Tibial artery (tissue), 4 donors: ENCODE measurements around the gene SLC40A1.

Experiments
- DNase-seq, 2 donors: peaks; one replicate each; pipeline ENCODE4 v3.0.0-alpha.2; 2019
- H3K27ac ChIP-seq, 2 donors: fragments of 200-600 bp; sonication (generic) in 1 of 2; 1 replicate in 1 of 2; 2 replicates in 1 of 2; pipeline ENCODE4 v1.5.1; 2018 to 2019; ENCODE audit warnings: mild to moderate bottlenecking in 1 of 2
- H3K27me3 ChIP-seq, 2 donors: fragments of 200-600 bp; sonication (generic) in 1 of 2; one replicate each; pipeline versions ENCODE4 v1.5.1 to v1.6.0; 2016 to 2019
- H3K36me3 ChIP-seq, 3 donors: fragments of 200-600 bp; sonication (generic) in 2 of 3; one replicate each; pipeline ENCODE4 v1.5.1; 2016 to 2019; ENCODE audit warnings: mild to moderate bottlenecking in 2 of 3
- H3K4me1 ChIP-seq, 4 donors: fragments of 200-600 bp; sonication (generic) in 2 of 4; 1 replicate in 3 of 4; 2 replicates in 1 of 4; pipeline ENCODE4 v1.5.1; 2016 to 2019
- H3K4me3 ChIP-seq, 2 donors: fragments of 200-600 bp; sonication (generic) in 1 of 2; 1 replicate in 1 of 2; 2 replicates in 1 of 2; pipeline ENCODE4 v1.5.1; 2018 to 2019; ENCODE audit warnings: mild to moderate bottlenecking in 2 of 2
- H3K9me3 ChIP-seq, 3 donors: fragments of 200-600 bp; sonication (generic) in 1 of 3; one replicate each; pipeline ENCODE4 v1.5.1; 2016 to 2019
- CTCF ChIP-seq, 2 experiments: fragments of 200-600 bp in 1 of 2; fragments of 450-650 bp in 1 of 2; IDR thresholded peaks; one replicate each; pipeline ENCODE4 v1.5.1; 2017 to 2019; ENCODE audit warnings: antibody characterized with exemption in 2 of 2, mild to moderate bottlenecking in 1 of 2, moderate library complexity in 1 of 2
- intact Hi-C: fragments of 100-400 bp; cut with DNase I; formaldehyde crosslinking; loops from one replicate; pipeline ENCODE4 v1.15.0; 2023; ENCODE audit warnings: low total_unique reads

The SLC40A1 gene

GRCh38 chr2:189580658-189581353 lies at the start of gene SLC40A1:
Gene SLC40A1 (minus strand): TSS chr2:189580786. CDS start chr2:189580460, 326 bp downstream.
- H3K27me3 ChIP-seq = no peaks in the 10 kb centered on the region
- intact Hi-C loops = no loop called here

GRCh38 chr2:189629531-189630453 lies 49.2 kb upstream of the SLC40A1 start:
- no peaks in the 10 kb centered on the region for H3K27me3 ChIP-seq
- TF ChIP-seq CTCF (IDR thresholded peaks at IDR 0.05) = no peak
- no peaks in the 10 kb centered on the region for H3K9me3 ChIP-seq
- H3K36me3 ChIP-seq = no peaks in the 10 kb centered on the region
- intact Hi-C loops = no loop called here
- no peak overlapping the region for H3K27ac ChIP-seq
- H3K4me1 ChIP-seq = peaks cover 0 to 13% (median 0%) of the 10 kb centered on the region in 4 donors
- H3K4me3 ChIP-seq = no peak overlapping the region
- DNase-seq = no peak

More at GRCh38 chr2:189580658-189581353, at the start of gene SLC40A1:
- Histone ChIP-seq H3K4me3 (peak within 1 kb of the TSS; percentile 62 to 68), H3K36me3 (no peaks in the 10 kb centered on the region), H3K4me1 (peaks cover 0 to 46% (median 20%) of the 10 kb centered on the region in 4 donors), H3K9me3 (no peaks in the 10 kb centered on the region), H3K27ac (peak within 1 kb of the TSS; percentile 90 to 96)
- DNase-seq = peak; percentile 73 to 93
- peak in 1 of 2 experiments; percentile 17 for TF ChIP-seq CTCF (IDR thresholded peaks at IDR 0.05)

- Histone ChIP-seq H3K4me1 (peaks cover 0 to 8% (median 0%) of the 10 kb centered on the region in 4 donors), H3K4me3 (no peak overlapping the region), H3K36me3 (no peaks in the 10 kb centered on the region), H3K27me3 (no peaks in the 10 kb centered on the region), H3K27ac (no peak overlapping the region), H3K9me3 (no peaks in the 10 kb centered on the region)
- intact Hi-C loops = no loop called here
- DNase-seq = no peak
- no peak for TF ChIP-seq CTCF (IDR thresholded peaks at IDR 0.05)
Observed at GRCh38 chr2:189628817-189629530, 48.4 kb upstream of the SLC40A1 start.

GRCh38 chr2:189627789-189628188 lies 47.2 kb upstream of the SLC40A1 start:
- Histone ChIP-seq H3K4me1 (peaks cover 0 to 8% (median 0%) of the 10 kb centered on the region in 4 donors), H3K27me3 (no peaks in the 10 kb centered on the region), H3K9me3 (no peaks in the 10 kb centered on the region), H3K4me3 (no peak overlapping the region), H3K36me3 (no peaks in the 10 kb centered on the region), H3K27ac (no peak overlapping the region)
- no peak for DNase-seq
- intact Hi-C loops = no loop called here
- no peak for TF ChIP-seq CTCF (IDR thresholded peaks at IDR 0.05)

- no peak overlapping the region for H3K27ac ChIP-seq
- no peaks in the 10 kb centered on the region for H3K9me3 ChIP-seq
- peaks cover 0 to 8% (median 0%) of the 10 kb centered on the region in 4 donors for H3K4me1 ChIP-seq
- no peak overlapping the region for H3K4me3 ChIP-seq
- no peaks in the 10 kb centered on the region for H3K27me3 ChIP-seq
- no peak for TF ChIP-seq CTCF (IDR thresholded peaks at IDR 0.05)
- no peak for DNase-seq
- no peaks in the 10 kb centered on the region for H3K36me3 ChIP-seq
- intact Hi-C loops = no loop called here
Observed at GRCh38 chr2:189625636-189626035, 45.0 kb upstream of the SLC40A1 start.
